IMR-90 (cell line): ENCODE measurements around the gene DNAJC7. TPM values are rescaled to one million over a fixed set of nuclear protein-coding genes. Genes with fewer than 3 reads are reported as not detected.

Experiments used
- ATAC-seq: fragments of 200-7000 bp; cut with Tn5 transposase; 2 replicates; pipeline ENCODE4 v1.9.1; 2020; ENCODE audit warnings: low read depth, mild to moderate bottlenecking, moderate library complexity
- BruUV-seq: library from RNA; stranded (reverse); fragments of 400-500 nt; replicated peaks from 2 replicates; lab custom pipeline; 2021; lab: Mats Ljungman, UMichigan
- CTCF ChIA-PET: fragments of 300-600 bp; formaldehyde crosslinking; extraction: SDS; loops from one replicate; lab custom pipeline; 2021; ENCODE audit warnings: antibody characterized with exemption; lab: Yijun Ruan, JAX
- POLR2A ChIA-PET: fragments of 300-600 bp; sonication (Branson Sonifier 250); formaldehyde crosslinking; loops from one replicate; lab custom pipeline; 2022; ENCODE audit warnings: antibody characterized with exemption; ENCODE audit not compliant: unreplicated experiment; lab: Charles Lee
- DNase-seq: peaks from one replicate; pipeline ENCODE4 v3.0.0; 2013
- H2AFZ ChIP-seq: replicated peaks from 2 replicates; pipeline ENCODE3; 2013; ENCODE audit warnings: low read length, mild to moderate bottlenecking; ENCODE audit not compliant: poor library complexity
- H2AK5ac ChIP-seq: 2 replicates; pipeline ENCODE4 v1.6.1; 2013; ENCODE audit warnings: low read depth, low read length, inconsistent platforms
- H2AK9ac ChIP-seq: replicated peaks from 2 replicates; pipeline ENCODE3; 2013; ENCODE audit warnings: mild to moderate bottlenecking, low read depth, low read length, moderate library complexity; ENCODE audit not compliant: poor library complexity
- H2BK120ac ChIP-seq: 2 replicates; pipeline ENCODE4 v1.6.1; 2013; ENCODE audit warnings: low read depth, low read length, inconsistent platforms
- H2BK15ac ChIP-seq: 3 replicates; pipeline ENCODE4 v1.6.1; 2013; ENCODE audit warnings: low read depth, low read length, inconsistent platforms
- H2BK20ac ChIP-seq: 2 replicates; pipeline ENCODE4 v1.6.1; 2013; ENCODE audit warnings: low read depth, mild to moderate bottlenecking, inconsistent platforms, low read length, moderate library complexity
- H2BK5ac ChIP-seq: 2 replicates; pipeline ENCODE4 v1.6.1; 2013; ENCODE audit warnings: mild to moderate bottlenecking, low read depth, low read length, inconsistent platforms; ENCODE audit not compliant: poor library complexity, severe bottlenecking
- H3K14ac ChIP-seq: replicated peaks from 2 replicates; pipeline ENCODE4 v1.6.1; 2013; ENCODE audit warnings: low read depth, low read length, inconsistent platforms
- H3K18ac ChIP-seq: 2 replicates; pipeline ENCODE4 v1.6.1; 2013; ENCODE audit warnings: low read depth, low read length, control low read depth
- H3K23ac ChIP-seq: 2 replicates; pipeline ENCODE4 v1.6.1; 2013; ENCODE audit warnings: low read depth, low read length, inconsistent platforms
- H3K27ac ChIP-seq: 2 replicates; pipeline ENCODE4 v1.5.1; 2013; ENCODE audit warnings: mild to moderate bottlenecking, control low read depth, low read length; ENCODE audit not compliant: insufficient read depth
- H3K27me3 ChIP-seq: 2 replicates; pipeline ENCODE4 v1.6.1; 2013; ENCODE audit warnings: low read length; ENCODE audit not compliant: control insufficient read depth, insufficient read depth
- H3K36me3 ChIP-seq: 2 replicates; pipeline ENCODE4 v1.6.1; 2013; ENCODE audit warnings: low read length, mixed read lengths; ENCODE audit not compliant: control insufficient read depth, insufficient read depth
- H3K4ac ChIP-seq: 2 replicates; pipeline ENCODE4 v1.6.1; 2013; ENCODE audit warnings: low read depth, low read length, inconsistent platforms
- H3K4me1 ChIP-seq: 2 replicates; pipeline ENCODE4 v1.6.1; 2013; ENCODE audit warnings: low read length, mixed read lengths; ENCODE audit not compliant: control insufficient read depth, insufficient read depth
- H3K4me2 ChIP-seq: 2 replicates; pipeline ENCODE4 v1.6.1; 2013; ENCODE audit warnings: low read depth, mild to moderate bottlenecking, control low read depth, low read length, moderate library complexity
- H3K4me3 ChIP-seq: 2 replicates; pipeline ENCODE4 v1.5.1; 2013; ENCODE audit warnings: low read depth, mild to moderate bottlenecking, control low read depth, low read length, moderate library complexity; ENCODE audit not compliant: insufficient read depth
- H3K56ac ChIP-seq: 2 replicates; pipeline ENCODE4 v1.6.1; 2013; ENCODE audit warnings: low read length, inconsistent platforms; ENCODE audit not compliant: insufficient read depth; ENCODE audit errors: extremely low read depth
- H3K79me1 ChIP-seq, 2 experiments: 2 replicates each; pipeline ENCODE4 v1.6.1; 2013; ENCODE audit warnings: low read length in 2 of 2, inconsistent platforms in 1 of 2, low read depth in 1 of 2
- H3K9ac ChIP-seq: 2 replicates; pipeline ENCODE4 v1.6.1; 2013; ENCODE audit warnings: low read depth, low read length, control low read depth
- H3K9me1 ChIP-seq: 2 replicates; pipeline ENCODE4 v1.6.1; 2013; ENCODE audit warnings: low read length, inconsistent platforms; ENCODE audit not compliant: insufficient read depth
- H3K9me3 ChIP-seq: 2 replicates; pipeline ENCODE4 v1.6.1; 2013; ENCODE audit warnings: low read length; ENCODE audit not compliant: control insufficient read depth, insufficient read depth
- H4K20me1 ChIP-seq: 2 replicates; pipeline ENCODE4 v1.6.1; 2013; ENCODE audit warnings: low read length, inconsistent platforms; ENCODE audit not compliant: insufficient read depth
- H4K5ac ChIP-seq: 2 replicates; pipeline ENCODE4 v1.6.1; 2013; ENCODE audit warnings: mild to moderate bottlenecking, low read depth, low read length, control low read depth
- H4K8ac ChIP-seq, 2 experiments: 2 replicates each; pipeline ENCODE4 v1.6.1; 2013; ENCODE audit warnings: low read depth in 2 of 2, low read length in 2 of 2, control low read depth in 1 of 2, inconsistent platforms in 1 of 2
- H4K91ac ChIP-seq: 2 replicates; pipeline ENCODE4 v1.6.1; 2013; ENCODE audit warnings: low read depth, low read length, inconsistent platforms; ENCODE audit not compliant: insufficient read depth
- BHLHE40 ChIP-seq: fragments of 150-350 bp; IDR thresholded peaks from 2 replicates; pipeline ENCODE4 v1.6.1; 2016; ENCODE audit warnings: mild to moderate bottlenecking, low read depth, low read length
- CEBPB ChIP-seq: IDR thresholded peaks from 2 replicates; pipeline ENCODE4 v1.6.1; 2012; ENCODE audit warnings: low read depth, low read length, improper control_type of control experiment
- CHD1 ChIP-seq: IDR thresholded peaks from 2 replicates; pipeline ENCODE4 v1.6.1; 2012; ENCODE audit warnings: low read depth, low read length, improper control_type of control experiment
- CTCF ChIP-seq: conservative IDR thresholded peaks from 2 replicates; pipeline ENCODE4 v1.5.1; 2012; ENCODE audit warnings: mild to moderate bottlenecking, low read depth, low read length, improper control_type of control experiment
- FOS ChIP-seq: fragments of 150-350 bp; IDR thresholded peaks from 2 replicates; pipeline ENCODE4 v1.6.1; 2016; ENCODE audit warnings: low read depth, low read length
- MAFK ChIP-seq: IDR thresholded peaks from 2 replicates; pipeline ENCODE4 v1.6.1; 2012; ENCODE audit warnings: low read depth, low read length, improper control_type of control experiment
- MAZ ChIP-seq: IDR thresholded peaks from 2 replicates; pipeline ENCODE4 v1.6.1; 2012; ENCODE audit warnings: low read depth, mild to moderate bottlenecking, low read length, improper control_type of control experiment, moderate library complexity, borderline replicate concordance
- MXI1 ChIP-seq: IDR thresholded peaks from 2 replicates; pipeline ENCODE4 v1.6.1; 2012; ENCODE audit warnings: low read depth, mild to moderate bottlenecking, low read length, moderate library complexity, borderline replicate concordance
- NFE2L2 ChIP-seq: fragments of 150-350 bp; IDR thresholded peaks from 2 replicates; pipeline ENCODE4 v1.6.1; 2016; ENCODE audit warnings: low read depth, mild to moderate bottlenecking, low read length
- POLR2A ChIP-seq: IDR thresholded peaks from 2 replicates; pipeline ENCODE4 v1.6.1; 2012; ENCODE audit warnings: mild to moderate bottlenecking, low read depth, low read length
- RAD21 ChIP-seq: IDR thresholded peaks from 2 replicates; pipeline ENCODE4 v1.6.1; 2012; ENCODE audit warnings: low read length, improper control_type of control experiment
- RCOR1 ChIP-seq: IDR thresholded peaks from 2 replicates; pipeline ENCODE4 v1.6.1; 2012; ENCODE audit warnings: mild to moderate bottlenecking, low read length, improper control_type of control experiment; ENCODE audit not compliant: insufficient replicate concordance
- RFX5 ChIP-seq: IDR thresholded peaks from 2 replicates; pipeline ENCODE4 v1.8.0; 2012; ENCODE audit warnings: low read depth, mild to moderate bottlenecking, low read length, moderate library complexity
- SMC3 ChIP-seq: fragments of 150-350 bp; IDR thresholded peaks from 2 replicates; pipeline ENCODE4 v1.6.1; 2016; ENCODE audit warnings: low read depth, mild to moderate bottlenecking, antibody characterized with exemption, low read length, moderate library complexity
- USF2 ChIP-seq: fragments of 150-350 bp; IDR thresholded peaks from 2 replicates; pipeline ENCODE4 v1.6.1; 2017; ENCODE audit warnings: mild to moderate bottlenecking, antibody characterized with exemption, low read length, low read depth
- WGBS, 2 experiments: methylation state at CpG; one replicate each; pipeline versions ENCODE4 v1.1.5 to v1.1.7; 2013; ENCODE audit warnings: missing lambda C conversion rate in 2 of 2; ENCODE audit not compliant: insufficient read length in 1 of 2; ENCODE audit errors: extremely low coverage in 2 of 2; 5-methylcytosine and 5-hydroxymethylcytosine counted together
- dilution Hi-C: fragments of 300-500 bp; cut with HindIII; formaldehyde crosslinking; loops from one replicate; pipeline ENCODE4 v1.14.3; 2018; ENCODE audit warnings: low sequenced_read_pairs; ENCODE audit not compliant: unreplicated experiment
- in situ Hi-C: fragments of 300-500 bp; cut with MboI; formaldehyde crosslinking; loops from 3 replicates; pipeline ENCODE4 v1.14.3; 2019; ENCODE audit warnings: low sequenced_read_pairs, inconsistent platforms, mixed read lengths
- intact Hi-C: fragments of 100-400 bp; cut with micrococcal nuclease; formaldehyde crosslinking; loops from 2 replicates; pipeline ENCODE4 v1.10.0; 2022
- polyA plus RNA-seq, 3 experiments: library from polyadenylated mRNA; depleted of rRNA; stranded (reverse); fragments of >200 nt; gene quantifications; 2 replicates each; pipeline ENCODE4 v1.2.3, GENCODE V29; 2012; ENCODE audit warnings: low replicate concordance in 1 of 3
- total RNA-seq: library from RNA; depleted of rRNA; stranded (reverse); fragments of >200 nt; gene quantifications from 2 replicates; pipeline ENCODE4 v1.2.3, GENCODE V29; 2012
- TF ChIP-seq, protein P1 (sequence below): fragments of 150-350 bp; IDR thresholded peaks from 2 replicates; pipeline ENCODE4 v1.6.1; 2016; ENCODE audit warnings: low read depth, mild to moderate bottlenecking, low read length, moderate library complexity, borderline replicate concordance

Gene DNAJC7
- total and polyA plus RNA-seq, 2 of the 4 experiments (the other 2 are of a cell fraction): 49.3 to 71.7 TPM

GRCh38 chr17:42018339-42018738, 1.1 kb upstream of the DNAJC7 start:
- Histone ChIP-seq H3K9me1 (peaks cover 8% of the 10 kb centered on the region), H2BK20ac (no peak overlapping the region), H3K36me3 (peaks cover 8% of the 10 kb centered on the region), H3K9me3 (no peaks in the 10 kb centered on the region), H3K4me3 (no peak overlapping the region), H3K14ac (no peak overlapping the region), H3K4ac (no peak overlapping the region; the same call in 1 of the 2 replicates), H2AK5ac (peak overlapping the region; percentile 74; the same call in 1 of the 2 replicates), H3K27ac (no peak overlapping the region), H4K8ac (peak overlapping the region; percentile 96 to 100; a peak in 3 of 4 replicates), H3K18ac (no peak overlapping the region), H4K5ac (peak overlapping the region; percentile 28; the same call in 1 of the 2 replicates), H3K4me2 (peak overlapping the region; percentile 96; the same call in 1 of the 2 replicates), H3K27me3 (no peaks in the 10 kb centered on the region), H3K9ac (no peak overlapping the region), H2AFZ (no peak overlapping the region), H2BK120ac (no peak overlapping the region), H4K20me1 (peaks cover 12% of the 10 kb centered on the region), H2AK9ac (no peak overlapping the region), H3K4me1 (peaks cover 3% of the 10 kb centered on the region; the same call in 1 of the 2 replicates), H3K23ac (peak overlapping the region; percentile 13; the same call in 1 of the 2 replicates), H3K56ac (no peak overlapping the region), H3K79me1 (peaks cover 12 to 49% of the 10 kb centered on the region in 2 experiments), H2BK5ac (no peak overlapping the region), H2BK15ac (no peak overlapping the region), H4K91ac (no peak overlapping the region)
- POLR2A ChIA-PET: interaction anchor here (0.5 to 0.6 kb wide), 3 partner anchors 124 to 206 kb away, joined by 4 to 5 read pairs (median 4); partner anchors contain the start of gene FKBP10
- TF ChIP-seq RAD21 (no peak), USF2 (no peak), FOS (no peak), CTCF (no peak), CEBPB (no peak), CHD1 (no peak), BHLHE40 (no peak), MXI1 (no peak), MAZ (no peak), SMC3 (no peak), RFX5 (no peak), POLR2A (no peak), NFE2L2 (no peak), RCOR1 (no peak), MAFK (no peak)
- TF ChIP-seq, protein P1, sequence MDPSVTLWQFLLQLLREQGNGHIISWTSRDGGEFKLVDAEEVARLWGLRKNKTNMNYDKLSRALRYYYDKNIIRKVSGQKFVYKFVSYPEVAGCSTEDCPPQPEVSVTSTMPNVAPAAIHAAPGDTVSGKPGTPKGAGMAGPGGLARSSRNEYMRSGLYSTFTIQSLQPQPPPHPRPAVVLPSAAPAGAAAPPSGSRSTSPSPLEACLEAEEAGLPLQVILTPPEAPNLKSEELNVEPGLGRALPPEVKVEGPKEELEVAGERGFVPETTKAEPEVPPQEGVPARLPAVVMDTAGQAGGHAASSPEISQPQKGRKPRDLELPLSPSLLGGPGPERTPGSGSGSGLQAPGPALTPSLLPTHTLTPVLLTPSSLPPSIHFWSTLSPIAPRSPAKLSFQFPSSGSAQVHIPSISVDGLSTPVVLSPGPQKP: no peak
- WGBS, 2 experiments: no CpG with 5 or more reads among the region's 3 CpGs
- DNase-seq (no peak), ATAC-seq (no peak)
- CTCF ChIA-PET: no interaction called here
- intact Hi-C loops (no loop called here), in situ Hi-C loops (no loop called here), dilution Hi-C loops (no loop called here)
- BruUV-seq: no TSS peak
